Liver (tissue), 3 donors: Measurements from ENCODE around the gene CHIC2.
A peak's percentile ranks its signal among the peaks of the same experiment; 100 is the strongest.

ENCODE experiments used
- ATF3 ChIP-seq: IDR thresholded peaks from 2 replicates; pipeline ENCODE4 v1.6.1; 2016; ENCODE audit warnings: antibody characterized with exemption
- CTCF ChIP-seq: fragments of 150-350 bp; IDR thresholded peaks from 2 replicates; pipeline ENCODE4 v1.5.1; 2017; ENCODE audit warnings: improper control_type of control experiment, low read depth, low read length; ENCODE audit not compliant: missing input control
- EGR1 ChIP-seq, 2 donors: IDR thresholded peaks; 2 replicates each; pipeline ENCODE4 v1.6.1; 2016 to 2018; ENCODE audit warnings: antibody characterized with exemption in 2 of 2, low read depth in 2 of 2
- GABPA ChIP-seq, 2 donors: IDR thresholded peaks in 1 of 2; conservative IDR thresholded peaks in 1 of 2; 2 replicates each; pipeline ENCODE4 v1.6.1; 2016; ENCODE audit warnings: antibody characterized with exemption in 2 of 2, mild to moderate bottlenecking in 1 of 2, moderate library complexity in 1 of 2
- HNF4G ChIP-seq: IDR thresholded peaks from 2 replicates; pipeline ENCODE4 v1.6.1; 2016; ENCODE audit warnings: antibody characterized with exemption
- JUND ChIP-seq, 2 donors: IDR thresholded peaks; 2 replicates each; pipeline ENCODE4 v1.6.1; 2016; ENCODE audit warnings: antibody characterized with exemption in 2 of 2
- MAX ChIP-seq: IDR thresholded peaks from 2 replicates; pipeline ENCODE4 v1.6.1; 2016; ENCODE audit warnings: antibody characterized with exemption
- RAD21 ChIP-seq, 2 donors: IDR thresholded peaks; 2 replicates each; pipeline ENCODE4 v1.6.1; 2016; ENCODE audit warnings: antibody characterized with exemption in 2 of 2, mild to moderate bottlenecking in 2 of 2
- REST ChIP-seq: IDR thresholded peaks from 2 replicates; pipeline ENCODE4 v1.6.1; 2016; ENCODE audit warnings: antibody characterized with exemption, mild to moderate bottlenecking
- TAF1 ChIP-seq: conservative IDR thresholded peaks from 2 replicates; pipeline ENCODE4 v1.6.1; 2016; ENCODE audit warnings: antibody characterized with exemption, mild to moderate bottlenecking
- ZBTB33 ChIP-seq: IDR thresholded peaks from 2 replicates; pipeline ENCODE4 v1.6.1; 2016; ENCODE audit warnings: antibody characterized with exemption
- donor health status: healthy.
- donor health status: healthy.

- TF ChIP-seq CTCF = no peak
- no peak for TF ChIP-seq HNF4G
- no peak for TF ChIP-seq TAF1
- peak; percentile 8 to 14 for TF ChIP-seq RAD21 (IDR thresholded peaks at IDR 0.05)
- no peak for TF ChIP-seq REST
- no peak for TF ChIP-seq GABPA (IDR thresholded peaks at IDR 0.05 in 1 of 2, conservative IDR thresholded peaks at IDR 0.05 in 1 of 2)
- TF ChIP-seq JUND (IDR thresholded peaks at IDR 0.05) = no peak
- TF ChIP-seq MAX = no peak
- TF ChIP-seq EGR1 (IDR thresholded peaks at IDR 0.05; ENCODE audit: low read depth in 2 of 2) = no peak
- no peak for TF ChIP-seq ZBTB33
- no peak for TF ChIP-seq ATF3
These were observed 62.6 kb downstream of the CHIC2 start for GRCh38 chr4:54001668-54002365.
